ENCODE data around the gene DDB1. TPM values are rescaled to one million over a fixed set of nuclear protein-coding genes. Genes with fewer than 3 reads are reported as not detected.

The DDB1 gene
- total RNA-seq, 1 donor from 2014 or later = 128 TPM

- no peak for DNase-seq
- H3K9me3 ChIP-seq (replicated peaks) = no peaks in the 10 kb centered on the region
- H3K4me3 ChIP-seq = no peak overlapping the region
- H3K27me3 ChIP-seq (ENCODE audit: low read depth) = no peaks in the 10 kb centered on the region
- intact Hi-C loops (cut with micrococcal nuclease) = no loop called here
- H3K4me1 ChIP-seq = no peaks in the 10 kb centered on the region
- H3K27ac ChIP-seq (replicated peaks) = no peak overlapping the region
- no peak for TF ChIP-seq CTCF (IDR thresholded peaks at IDR 0.05; ENCODE audit: borderline replicate concordance)
- H3K36me3 ChIP-seq = peaks cover 53% of the 10 kb centered on the region
Measured at GRCh38 chr11:61353131-61354067, 20.5 kb upstream of the DDB1 start.

GRCh38 chr11:61352038-61352437, 19.1 kb upstream of the DDB1 start:
- Histone ChIP-seq H3K27ac (replicated peaks) (no peak overlapping the region), H3K9me3 (replicated peaks) (no peaks in the 10 kb centered on the region), H3K27me3 (ENCODE audit: low read depth) (no peaks in the 10 kb centered on the region), H3K4me1 (no peaks in the 10 kb centered on the region), H3K36me3 (peaks cover 57% of the 10 kb centered on the region), H3K4me3 (no peak overlapping the region)
- intact Hi-C loops (cut with micrococcal nuclease) = no loop called here
- TF ChIP-seq CTCF (IDR thresholded peaks at IDR 0.05; ENCODE audit: borderline replicate concordance) = no peak
- no peak for DNase-seq

- intact Hi-C loops (cut with micrococcal nuclease) = no loop called here
- Histone ChIP-seq H3K9me3 (replicated peaks) (no peaks in the 10 kb centered on the region), H3K36me3 (peaks cover 56% of the 10 kb centered on the region), H3K27me3 (ENCODE audit: low read depth) (no peaks in the 10 kb centered on the region), H3K4me1 (no peaks in the 10 kb centered on the region), H3K4me3 (no peak overlapping the region), H3K27ac (replicated peaks) (no peak overlapping the region)
- TF ChIP-seq CTCF (IDR thresholded peaks at IDR 0.05; ENCODE audit: borderline replicate concordance) = no peak
- no peak for DNase-seq
Measured at GRCh38 chr11:61350803-61351202, 17.9 kb upstream of the DDB1 start.

- no peak overlapping the region for H3K4me3 ChIP-seq
- no peaks in the 10 kb centered on the region for H3K27me3 ChIP-seq (ENCODE audit: low read depth)
- H3K27ac ChIP-seq (replicated peaks) = no peak overlapping the region
- intact Hi-C loops (cut with micrococcal nuclease) = no loop called here
- H3K9me3 ChIP-seq (replicated peaks) = no peaks in the 10 kb centered on the region
- no peak for DNase-seq
- peaks cover 53% of the 10 kb centered on the region for H3K36me3 ChIP-seq
- no peaks in the 10 kb centered on the region for H3K4me1 ChIP-seq
- no peak for TF ChIP-seq CTCF (IDR thresholded peaks at IDR 0.05; ENCODE audit: borderline replicate concordance)
Measured at GRCh38 chr11:61350336-61350735, 17.4 kb upstream of the DDB1 start.

GRCh38 chr11:61349916-61350315, 17.0 kb upstream of the DDB1 start:
- Histone ChIP-seq H3K36me3 (peaks cover 53% of the 10 kb centered on the region), H3K4me3 (no peak overlapping the region), H3K9me3 (replicated peaks) (no peaks in the 10 kb centered on the region), H3K27me3 (ENCODE audit: low read depth) (no peaks in the 10 kb centered on the region), H3K4me1 (no peaks in the 10 kb centered on the region), H3K27ac (replicated peaks) (no peak overlapping the region)
- no peak for TF ChIP-seq CTCF (IDR thresholded peaks at IDR 0.05; ENCODE audit: borderline replicate concordance)
- intact Hi-C loops (cut with micrococcal nuclease) = no loop called here
- DNase-seq = no peak

All from left ventricle myocardium inferior (tissue), 1 donor.